Small intestine (tissue), 7 donors: ENCODE results near the gene VOPP1. TPM values are rescaled to one million over a fixed set of nuclear protein-coding genes. Genes with fewer than 3 reads are reported as not detected.

ENCODE experiments used
- DNase-seq, 2 donors: peaks; one replicate each; pipeline versions ENCODE4 v3.0.0 to v3.0.0-alpha.2; 2013
- FAIRE-seq: peaks from 2 replicates; lab custom pipeline; 2012; peaks lifted over from hg19 to GRCh38; lab: Jason Lieb, UNC
- H3K27ac ChIP-seq, 3 donors: one replicate each; pipeline ENCODE4 v1.5.1; 2013; ENCODE audit warnings: low read length in 2 of 3, mild to moderate bottlenecking in 2 of 3, control low read depth in 1 of 3, inconsistent platforms in 1 of 3, low read depth in 1 of 3, moderate library complexity in 1 of 3
- H3K27me3 ChIP-seq, 3 donors: one replicate each; pipeline ENCODE4 v1.6.1; 2013; ENCODE audit warnings: low read length in 3 of 3, inconsistent platforms in 1 of 3; ENCODE audit not compliant: control insufficient read depth in 3 of 3, insufficient read depth in 3 of 3
- H3K36me3 ChIP-seq, 3 donors: one replicate each; pipeline ENCODE4 v1.6.1; 2013; ENCODE audit warnings: low read length in 3 of 3, inconsistent platforms in 1 of 3, low read depth in 1 of 3, mild to moderate bottlenecking in 1 of 3, moderate library complexity in 1 of 3; ENCODE audit not compliant: control insufficient read depth in 3 of 3, insufficient read depth in 2 of 3
- H3K4me1 ChIP-seq, 3 donors: one replicate each; pipeline ENCODE4 v1.6.1; 2013; ENCODE audit warnings: low read length in 2 of 3, inconsistent platforms in 1 of 3, low read depth in 1 of 3, mild to moderate bottlenecking in 1 of 3, moderate library complexity in 1 of 3; ENCODE audit not compliant: control insufficient read depth in 3 of 3, insufficient read depth in 2 of 3
- H3K4me3 ChIP-seq, 3 donors: one replicate each; pipeline ENCODE4 v1.5.1; 2013; ENCODE audit warnings: low read length in 3 of 3, control low read depth in 1 of 3, inconsistent platforms in 1 of 3, low read depth in 1 of 3, mild to moderate bottlenecking in 1 of 3, moderate library complexity in 1 of 3
- H3K9me3 ChIP-seq, 2 donors: one replicate each; pipeline ENCODE4 v1.6.1; 2013; ENCODE audit warnings: low read depth in 1 of 2, low read length in 1 of 2; ENCODE audit not compliant: control insufficient read depth in 2 of 2, insufficient read depth in 1 of 2
- WGBS, 3 donors: extraction: QIAGEN DNeasy Blood & Tissue Kit; methylation state at CpG; one replicate each; pipeline ENCODE4 v1.1.7; 2013; 5-methylcytosine and 5-hydroxymethylcytosine counted together
- polyA plus RNA-seq, 4 donors: library from polyadenylated mRNA; stranded (reverse) in 3 of 4; unstranded in 1 of 4; fragments of 200-250 nt in 3 of 4; fragments of 120-200 nt in 1 of 4; gene quantifications; one replicate each; pipeline versions ENCODE4 v1.2.1 to v1.2.3, GENCODE V29; 2013
- donor health status: healthy with polysubstance abuse.
- donor health status: control.
- donor health status: control.
- donor health status: Bipolar disorder and iron deficiency.
- donor health status: healthy.

The VOPP1 gene
- polyA plus RNA-seq, 4 donors, result 24.6 to 37.8 (median 33.1) TPM

GRCh38 chr7:55556492-55556891 lies 15.8 kb downstream of the VOPP1 start:
- DNase-seq (no peak), FAIRE-seq (no peak)
- WGBS, 3 donors, result 62 to 78% (median 64%) methylated on average over 3 of the region's 3 CpGs
- Histone ChIP-seq H3K4me1 (peaks cover 8 to 27% (median 19%) of the 10 kb centered on the region in 3 donors), H3K27ac (no peak overlapping the region), H3K27me3 (no peaks in the 10 kb centered on the region), H3K36me3 (peaks cover 0 to 2% (median 0%) of the 10 kb centered on the region in 3 donors), H3K9me3 (no peaks in the 10 kb centered on the region), H3K4me3 (no peak overlapping the region)

GRCh38 chr7:55556031-55556430 lies 16.3 kb downstream of the VOPP1 start:
- Histone ChIP-seq H3K27ac (no peak overlapping the region), H3K4me3 (no peak overlapping the region), H3K9me3 (no peaks in the 10 kb centered on the region), H3K4me1 (peaks cover 10 to 27% (median 19%) of the 10 kb centered on the region in 3 donors), H3K27me3 (no peaks in the 10 kb centered on the region), H3K36me3 (peaks cover 0 to 2% (median 0%) of the 10 kb centered on the region in 3 donors)
- no peak for DNase-seq
- 85 to 93% (median 93%) methylated on average over 1 of the region's 1 CpG for WGBS, 3 donors
- no peak for FAIRE-seq

- no peak overlapping the region for H3K4me3 ChIP-seq
- 83 to 93% (median 93%) methylated on average over 7 of the region's 7 CpGs for WGBS, 3 donors
- DNase-seq (no peak), FAIRE-seq (no peak)
- H3K27ac ChIP-seq, result no peak overlapping the region
- no peaks in the 10 kb centered on the region for H3K36me3 ChIP-seq
- peaks cover 11 to 27% (median 20%) of the 10 kb centered on the region in 3 donors for H3K4me1 ChIP-seq
- H3K9me3 ChIP-seq, result no peaks in the 10 kb centered on the region
- no peaks in the 10 kb centered on the region for H3K27me3 ChIP-seq
These were observed 17.1 kb downstream of the VOPP1 start for GRCh38 chr7:55555160-55555559.

- Histone ChIP-seq H3K4me3 (no peak overlapping the region), H3K4me1 (peaks cover 13 to 27% (median 25%) of the 10 kb centered on the region in 3 donors), H3K9me3 (no peaks in the 10 kb centered on the region), H3K27me3 (no peaks in the 10 kb centered on the region), H3K27ac (peak overlapping the region in 1 of 3 donors; percentile 75), H3K36me3 (no peaks in the 10 kb centered on the region)
- 11 to 53% (median 14%) methylated on average over 1 of the region's 1 CpG for WGBS, 3 donors
- FAIRE-seq (no peak), DNase-seq (no peak)
These were observed 18.3 kb downstream of the VOPP1 start for GRCh38 chr7:55554038-55554437.

GRCh38 chr7:55553024-55553345 lies 19.3 kb downstream of the VOPP1 start:
- no peaks in the 10 kb centered on the region for H3K36me3 ChIP-seq
- H3K4me3 ChIP-seq, result no peak overlapping the region
- FAIRE-seq (no peak), DNase-seq (no peak)
- H3K27me3 ChIP-seq, result no peaks in the 10 kb centered on the region
- peaks cover 13 to 30% (median 25%) of the 10 kb centered on the region in 3 donors for H3K4me1 ChIP-seq
- H3K27ac ChIP-seq, result peak overlapping the region in 2 of 3 donors; percentile 47 to 76
- H3K9me3 ChIP-seq, result no peaks in the 10 kb centered on the region

- Histone ChIP-seq H3K36me3 (no peaks in the 10 kb centered on the region), H3K27ac (peak overlapping the region in 2 of 3 donors; percentile 47 to 76), H3K9me3 (no peaks in the 10 kb centered on the region), H3K4me1 (peaks cover 13 to 29% (median 25%) of the 10 kb centered on the region in 3 donors), H3K27me3 (no peaks in the 10 kb centered on the region), H3K4me3 (no peak overlapping the region)
- no peak for FAIRE-seq
- DNase-seq, result peak; percentile 87 to 88
- 32 to 51% (median 42%) methylated on average over 13 of the region's 13 CpGs for WGBS, 3 donors
These were observed 19.8 kb downstream of the VOPP1 start for GRCh38 chr7:55552320-55553023.

- H3K36me3 ChIP-seq, result no peaks in the 10 kb centered on the region
- DNase-seq (peak; percentile 68 to 74), FAIRE-seq (no peak)
- no peak overlapping the region for H3K4me3 ChIP-seq
- no peaks in the 10 kb centered on the region for H3K9me3 ChIP-seq
- no peaks in the 10 kb centered on the region for H3K27me3 ChIP-seq
- H3K4me1 ChIP-seq, result peaks cover 13 to 30% (median 25%) of the 10 kb centered on the region in 3 donors
- H3K27ac ChIP-seq, result peak overlapping the region in 1 of 3 donors; percentile 74
- 46 to 74% (median 62%) methylated on average over 11 of the region's 11 CpGs for WGBS, 3 donors
These were observed 21.3 kb downstream of the VOPP1 start for GRCh38 chr7:55550841-55551537.

GRCh38 chr7:55550010-55550663 lies 22.2 kb downstream of the VOPP1 start:
- H3K4me3 ChIP-seq, result no peak overlapping the region
- FAIRE-seq (no peak), DNase-seq (peak; percentile 76 to 93)
- 29 to 63% (median 41%) methylated on average over 15 of the region's 15 CpGs for WGBS, 3 donors
- no peaks in the 10 kb centered on the region for H3K9me3 ChIP-seq
- peak overlapping the region in 1 of 3 donors; percentile 86 for H3K27ac ChIP-seq
- peaks cover 13 to 30% (median 25%) of the 10 kb centered on the region in 3 donors for H3K4me1 ChIP-seq
- no peaks in the 10 kb centered on the region for H3K36me3 ChIP-seq
- H3K27me3 ChIP-seq, result no peaks in the 10 kb centered on the region
